SK-N-SH treated with all-trans-retinoic acid at 6 μM for 48 hours (cell line): ENCODE results near the gene SDCCAG8.

Experiments
- ATAC-seq: fragments of 200-7000 bp; cut with Tn5 transposase; 3 replicates; pipeline ENCODE4 v1.9.1; 2020; ENCODE audit warnings: mild to moderate bottlenecking, moderate library complexity
- ARNTL ChIP-seq: fragments of 450-650 bp; formaldehyde crosslinking; IDR thresholded peaks from 2 replicates; pipeline ENCODE4 v1.5.0; 2020; ENCODE audit warnings: low read depth, mild to moderate bottlenecking, moderate library complexity, borderline replicate concordance
- CREB5 ChIP-seq: fragments of 250-450 bp; sonication (Bioruptor Pico); IDR thresholded peaks from 2 replicates; pipeline ENCODE4 v1.5.1; 2020; ENCODE audit warnings: low read depth, mild to moderate bottlenecking, moderate library complexity
- CSDC2 ChIP-seq: fragments of 250-450 bp; sonication (Bioruptor Pico); IDR thresholded peaks from 2 replicates; pipeline ENCODE4 v1.5.0; 2020; ENCODE audit warnings: mild to moderate bottlenecking, moderate library complexity
- ESRRG ChIP-seq: fragments of 250-450 bp; sonication (Bioruptor Pico); IDR thresholded peaks from 2 replicates; pipeline ENCODE4 v1.6.1; 2021; ENCODE audit warnings: mild to moderate bottlenecking
- GLIS3 ChIP-seq: fragments of 250-450 bp; sonication (Bioruptor Pico); IDR thresholded peaks from 2 replicates; pipeline ENCODE4 v1.5.0; 2020; ENCODE audit warnings: mild to moderate bottlenecking, moderate library complexity
- PPARA ChIP-seq: fragments of 250-450 bp; sonication (Bioruptor Pico); IDR thresholded peaks from 2 replicates; pipeline ENCODE4 v1.5.0; 2020; ENCODE audit warnings: mild to moderate bottlenecking, borderline replicate concordance
- RARB ChIP-seq: fragments of 250-450 bp; sonication (Bioruptor Pico); IDR thresholded peaks from 2 replicates; pipeline ENCODE4 v1.8.0; 2021; ENCODE audit warnings: mild to moderate bottlenecking, moderate library complexity
- TCF4 ChIP-seq: fragments of 250-450 bp; sonication (Bioruptor Pico); IDR thresholded peaks from 2 replicates; pipeline ENCODE4 v1.8.0; 2021; ENCODE audit warnings: mild to moderate bottlenecking, moderate library complexity, borderline replicate concordance
- TOX ChIP-seq: fragments of 250-450 bp; sonication (Bioruptor Pico); IDR thresholded peaks from 2 replicates; pipeline ENCODE4 v1.8.0; 2021; ENCODE audit warnings: mild to moderate bottlenecking, moderate library complexity, borderline replicate concordance
- ZC3H10 ChIP-seq: fragments of 250-450 bp; sonication (Bioruptor Pico); IDR thresholded peaks from 2 replicates; pipeline ENCODE4 v1.5.1; 2021; ENCODE audit warnings: mild to moderate bottlenecking, moderate library complexity
- ZFP3 ChIP-seq: fragments of 250-450 bp; sonication (Bioruptor Pico); IDR thresholded peaks from 2 replicates; pipeline ENCODE4 v1.5.0; 2020; ENCODE audit warnings: mild to moderate bottlenecking, moderate library complexity
- ZFP30 ChIP-seq: fragments of 450-650 bp; formaldehyde crosslinking; IDR thresholded peaks from 2 replicates; pipeline ENCODE4 v1.5.0; 2022; ENCODE audit warnings: mild to moderate bottlenecking, moderate library complexity
- ZNF70 ChIP-seq: fragments of 450-650 bp; formaldehyde crosslinking; IDR thresholded peaks from 2 replicates; pipeline ENCODE4 v1.5.0; 2020; ENCODE audit warnings: mild to moderate bottlenecking, moderate library complexity
- ZNF8 ChIP-seq: fragments of 450-650 bp; formaldehyde crosslinking; IDR thresholded peaks from 2 replicates; pipeline ENCODE4 v1.5.0; 2020; ENCODE audit warnings: mild to moderate bottlenecking, moderate library complexity
- TF ChIP-seq, protein P1 (sequence below): fragments of 250-450 bp; sonication (Bioruptor Pico); IDR thresholded peaks from 2 replicates; pipeline ENCODE4 v1.8.0; 2020; ENCODE audit warnings: mild to moderate bottlenecking, moderate library complexity, borderline replicate concordance
- TF ChIP-seq, protein P2 (sequence below): fragments of 250-450 bp; sonication (Bioruptor Pico); IDR thresholded peaks from 2 replicates; pipeline ENCODE4 v1.5.0; 2020; ENCODE audit warnings: mild to moderate bottlenecking, moderate library complexity

Gene SDCCAG8

DNA sequence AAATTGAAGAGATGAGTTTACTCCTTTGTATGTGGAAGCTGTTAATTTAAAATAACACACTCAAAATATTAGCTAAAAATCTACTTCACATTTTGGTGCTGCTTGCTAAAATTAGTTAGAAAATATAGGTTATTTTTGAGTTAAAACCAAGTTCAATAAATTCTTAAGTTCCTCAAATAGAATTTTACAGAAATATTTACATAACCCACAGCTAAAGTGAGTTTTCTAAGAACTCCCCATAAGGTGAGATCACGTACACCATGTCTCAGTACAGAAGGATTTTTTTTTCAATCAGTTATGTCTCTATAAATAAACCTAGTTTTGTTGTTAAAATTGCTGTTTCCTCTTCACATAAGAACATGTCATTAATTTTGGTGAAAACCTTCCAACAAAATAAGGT is 108.0 kb downstream of the SDCCAG8 start:
- ATAC-seq: no peak
- TF ChIP-seq ZC3H10 (no peak), RARB (CRISPR knock-in tag) (no peak), ARNTL (CRISPR knock-in tag) (no peak), GLIS3 (CRISPR knock-in tag) (no peak), ZFP3 (CRISPR knock-in tag) (no peak)
- TF ChIP-seq, protein P1, sequence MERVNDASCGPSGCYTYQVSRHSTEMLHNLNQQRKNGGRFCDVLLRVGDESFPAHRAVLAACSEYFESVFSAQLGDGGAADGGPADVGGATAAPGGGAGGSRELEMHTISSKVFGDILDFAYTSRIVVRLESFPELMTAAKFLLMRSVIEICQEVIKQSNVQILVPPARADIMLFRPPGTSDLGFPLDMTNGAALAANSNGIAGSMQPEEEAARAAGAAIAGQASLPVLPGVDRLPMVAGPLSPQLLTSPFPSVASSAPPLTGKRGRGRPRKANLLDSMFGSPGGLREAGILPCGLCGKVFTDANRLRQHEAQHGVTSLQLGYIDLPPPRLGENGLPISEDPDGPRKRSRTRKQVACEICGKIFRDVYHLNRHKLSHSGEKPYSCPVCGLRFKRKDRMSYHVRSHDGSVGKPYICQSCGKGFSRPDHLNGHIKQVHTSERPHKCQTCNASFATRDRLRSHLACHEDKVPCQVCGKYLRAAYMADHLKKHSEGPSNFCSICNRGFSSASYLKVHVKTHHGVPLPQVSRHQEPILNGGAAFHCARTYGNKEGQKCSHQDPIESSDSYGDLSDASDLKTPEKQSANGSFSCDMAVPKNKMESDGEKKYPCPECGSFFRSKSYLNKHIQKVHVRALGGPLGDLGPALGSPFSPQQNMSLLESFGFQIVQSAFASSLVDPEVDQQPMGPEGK: no peak

- no peak for ATAC-seq
- no peak for TF ChIP-seq ZC3H10
- no peak for TF ChIP-seq CREB5 (CRISPR knock-in tag)
- TF ChIP-seq PPARA (CRISPR knock-in tag): no peak
- no peak for TF ChIP-seq ZFP30
- TF ChIP-seq ZNF70: no peak
- no peak for TF ChIP-seq ZFP3 (CRISPR knock-in tag)
- TF ChIP-seq CSDC2 (CRISPR knock-in tag): no peak
- TF ChIP-seq, protein P1: no peak
- TF ChIP-seq, all 23 proteins: peak for 0
Measured at GRCh38 chr1:243364330-243364729, 108.5 kb downstream of the SDCCAG8 start.

DNA sequence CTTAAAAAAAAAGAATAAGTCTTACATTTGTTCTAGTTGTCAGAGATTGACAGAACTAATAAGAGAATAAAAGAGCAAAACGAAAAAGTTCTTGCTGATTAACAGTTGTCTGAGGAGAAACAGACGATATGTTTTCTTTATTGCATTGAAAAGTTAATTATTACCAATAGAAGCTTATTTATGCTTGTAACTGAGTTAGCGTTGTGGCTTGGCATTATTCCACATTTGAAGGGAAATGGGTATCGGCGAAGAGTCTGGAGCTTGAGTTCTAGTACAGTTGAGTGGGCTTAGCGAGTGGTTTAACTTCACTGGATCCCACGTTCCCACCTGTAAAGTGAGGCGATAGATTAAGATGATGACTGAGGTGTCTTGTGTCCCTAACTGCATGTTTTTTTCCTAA is 109.0 kb downstream of the SDCCAG8 start:
- TF ChIP-seq, protein P2, sequence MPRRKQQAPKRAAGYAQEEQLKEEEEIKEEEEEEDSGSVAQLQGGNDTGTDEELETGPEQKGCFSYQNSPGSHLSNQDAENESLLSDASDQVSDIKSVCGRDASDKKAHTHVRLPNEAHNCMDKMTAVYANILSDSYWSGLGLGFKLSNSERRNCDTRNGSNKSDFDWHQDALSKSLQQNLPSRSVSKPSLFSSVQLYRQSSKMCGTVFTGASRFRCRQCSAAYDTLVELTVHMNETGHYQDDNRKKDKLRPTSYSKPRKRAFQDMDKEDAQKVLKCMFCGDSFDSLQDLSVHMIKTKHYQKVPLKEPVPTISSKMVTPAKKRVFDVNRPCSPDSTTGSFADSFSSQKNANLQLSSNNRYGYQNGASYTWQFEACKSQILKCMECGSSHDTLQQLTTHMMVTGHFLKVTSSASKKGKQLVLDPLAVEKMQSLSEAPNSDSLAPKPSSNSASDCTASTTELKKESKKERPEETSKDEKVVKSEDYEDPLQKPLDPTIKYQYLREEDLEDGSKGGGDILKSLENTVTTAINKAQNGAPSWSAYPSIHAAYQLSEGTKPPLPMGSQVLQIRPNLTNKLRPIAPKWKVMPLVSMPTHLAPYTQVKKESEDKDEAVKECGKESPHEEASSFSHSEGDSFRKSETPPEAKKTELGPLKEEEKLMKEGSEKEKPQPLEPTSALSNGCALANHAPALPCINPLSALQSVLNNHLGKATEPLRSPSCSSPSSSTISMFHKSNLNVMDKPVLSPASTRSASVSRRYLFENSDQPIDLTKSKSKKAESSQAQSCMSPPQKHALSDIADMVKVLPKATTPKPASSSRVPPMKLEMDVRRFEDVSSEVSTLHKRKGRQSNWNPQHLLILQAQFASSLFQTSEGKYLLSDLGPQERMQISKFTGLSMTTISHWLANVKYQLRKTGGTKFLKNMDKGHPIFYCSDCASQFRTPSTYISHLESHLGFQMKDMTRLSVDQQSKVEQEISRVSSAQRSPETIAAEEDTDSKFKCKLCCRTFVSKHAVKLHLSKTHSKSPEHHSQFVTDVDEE (CRISPR knock-in tag): no peak
- TF ChIP-seq ZNF8: no peak
- TF ChIP-seq ZNF70: no peak
- TF ChIP-seq, all 23 proteins: peak for 0
- ATAC-seq: no peak

GRCh38 chr1:243367314-243367713 is 111.5 kb downstream of the SDCCAG8 start:
- TF ChIP-seq TOX (CRISPR knock-in tag) (no peak), CSDC2 (CRISPR knock-in tag) (no peak), ZNF70 (no peak), ESRRG (no peak), ZFP30 (no peak), RARB (CRISPR knock-in tag) (no peak), ZNF8 (no peak)
- TF ChIP-seq, protein P1: no peak
- no peak for ATAC-seq

GRCh38 chr1:243374412-243374811 is 118.6 kb downstream of the SDCCAG8 start:
- no peak for TF ChIP-seq TCF4 (CRISPR knock-in tag)
- no peak for TF ChIP-seq ESRRG
- TF ChIP-seq RARB (CRISPR knock-in tag): no peak
- no peak for TF ChIP-seq ZNF8
- TF ChIP-seq, all 23 proteins: peak for 0
- no peak for ATAC-seq
